Activated CD8-positive, alpha-beta T cell treated with anti-CD3 and anti-CD28 coated beads for 36 hours (primary cell): Measurements from ENCODE around the gene FBXL20. TPM values are rescaled to one million over a fixed set of nuclear protein-coding genes. Genes with fewer than 3 reads are reported as not detected.

Experiments
- ATAC-seq: fragments of 200-7000 bp; cut with Tn5 transposase; one replicate; pipeline ENCODE4 v1.10.0; 2021; ENCODE audit warnings: mild to moderate bottlenecking, moderate library complexity
- CTCF ChIA-PET: fragments of 350-600 bp; sonication (Branson Sonifier 250); formaldehyde crosslinking; loops from one replicate; lab custom pipeline; 2021; ENCODE audit warnings: antibody characterized with exemption; lab: Charles Lee
- POLR2A ChIA-PET: fragments of 350-600 bp; sonication (Branson Sonifier 250); formaldehyde crosslinking; loops from one replicate; lab custom pipeline; 2021; ENCODE audit warnings: antibody characterized with exemption; lab: Charles Lee
- DNase-seq: peaks from one replicate; pipeline ENCODE4 v3.0.0-alpha.2; 2020
- H3K27ac Mint-ChIP-seq: one replicate; pipeline ENCODE4 v1.8.0; 2021; ENCODE audit warnings: mild to moderate bottlenecking, mixed read lengths
- H3K27me3 Mint-ChIP-seq: one replicate; pipeline ENCODE4 v1.8.0; 2021; ENCODE audit warnings: mixed read lengths
- H3K36me3 Mint-ChIP-seq: one replicate; pipeline ENCODE4 v1.8.0; 2021; ENCODE audit warnings: low read depth, mixed read lengths
- H3K4me1 Mint-ChIP-seq: one replicate; pipeline ENCODE4 v1.8.0; 2021; ENCODE audit warnings: low read depth, mixed read lengths
- H3K4me3 Mint-ChIP-seq: one replicate; pipeline ENCODE4 v1.8.0; 2021; ENCODE audit warnings: mild to moderate bottlenecking, moderate library complexity, mixed read lengths
- H3K9me3 Mint-ChIP-seq: one replicate; pipeline ENCODE4 v1.8.0; 2021; ENCODE audit warnings: mixed read lengths
- CTCF ChIP-seq: fragments of 200-600 bp; IDR thresholded peaks from one replicate; pipeline ENCODE4 v1.8.0; 2022; ENCODE audit warnings: antibody characterized with exemption, mild to moderate bottlenecking
- intact Hi-C: fragments of 100-400 bp; cut with micrococcal nuclease; formaldehyde crosslinking; loops from one replicate; pipeline ENCODE4 v1.10.0; 2022
- total RNA-seq, 2 experiments: library from RNA; stranded (reverse); gene quantifications; one replicate each; pipeline ENCODE4 v1.2.3, GENCODE V29; 2021

Gene FBXL20
- total RNA-seq, 2 experiments from 2014 or later: 17.7 to 19.1 TPM

DNA sequence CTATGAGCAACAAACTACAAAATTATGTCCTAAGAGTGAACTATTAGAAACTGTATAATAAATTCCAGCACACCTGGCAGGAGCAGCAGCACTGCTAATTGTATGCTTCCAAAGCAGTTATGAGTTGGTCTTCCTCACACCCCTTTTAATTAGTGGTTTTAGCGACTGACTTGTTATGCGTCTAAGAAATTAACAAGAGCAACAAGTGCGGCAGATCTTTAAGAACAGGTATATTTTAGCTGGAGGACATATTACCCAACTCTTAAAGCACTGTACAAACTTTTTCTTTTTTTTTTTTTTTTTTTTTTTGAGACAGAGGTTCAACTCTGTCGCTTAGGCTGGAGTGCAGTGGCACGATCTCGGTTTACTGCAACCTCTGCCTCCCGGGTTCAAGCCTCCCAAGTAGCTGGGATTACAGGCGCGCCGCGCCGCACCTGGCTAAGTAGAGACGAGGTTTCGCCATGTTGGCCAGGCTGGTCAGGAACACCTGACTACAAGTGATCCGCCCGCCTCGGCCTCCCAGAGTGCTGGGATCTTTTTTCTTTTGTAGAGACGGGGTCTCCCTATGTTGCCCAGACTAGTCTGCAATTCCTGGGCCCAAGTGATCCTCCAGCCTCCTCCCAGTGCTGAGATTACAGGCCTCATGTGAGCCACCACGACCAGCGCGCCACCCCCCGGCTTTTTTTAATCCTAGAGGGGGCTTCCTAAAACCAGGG is 1.6 kb upstream of the FBXL20 start:
- intact Hi-C loops: loop anchor here (10.0 kb wide), 1 partner anchor 198 kb away; the partner anchor contains the start of gene RPL19
- peaks cover 56% of the 10 kb centered on the region for H3K4me1 Mint-ChIP-seq
- peaks cover 15% of the 10 kb centered on the region for H3K36me3 Mint-ChIP-seq
- peak overlapping the region; percentile 99 for H3K4me3 Mint-ChIP-seq
- POLR2A ChIA-PET: interaction anchor here (0.6 to 4.0 kb wide), 3 partner anchors 48 to 168 kb away, joined by 3 to 25 read pairs (median 9); partner anchors contain the start of genes CDK12 and MED1
- CTCF ChIA-PET: interaction anchor here (0.9 kb wide), 1 partner anchor 196 kb away, joined by 3 read pairs; no protein-coding TSS in a partner anchor
- no peak for ATAC-seq
- H3K27me3 Mint-ChIP-seq: no peaks in the 10 kb centered on the region
- no peaks in the 10 kb centered on the region for H3K9me3 Mint-ChIP-seq
- DNase-seq: no peak
- no peak for TF ChIP-seq CTCF
- H3K27ac Mint-ChIP-seq: peak overlapping the region; percentile 76

DNA sequence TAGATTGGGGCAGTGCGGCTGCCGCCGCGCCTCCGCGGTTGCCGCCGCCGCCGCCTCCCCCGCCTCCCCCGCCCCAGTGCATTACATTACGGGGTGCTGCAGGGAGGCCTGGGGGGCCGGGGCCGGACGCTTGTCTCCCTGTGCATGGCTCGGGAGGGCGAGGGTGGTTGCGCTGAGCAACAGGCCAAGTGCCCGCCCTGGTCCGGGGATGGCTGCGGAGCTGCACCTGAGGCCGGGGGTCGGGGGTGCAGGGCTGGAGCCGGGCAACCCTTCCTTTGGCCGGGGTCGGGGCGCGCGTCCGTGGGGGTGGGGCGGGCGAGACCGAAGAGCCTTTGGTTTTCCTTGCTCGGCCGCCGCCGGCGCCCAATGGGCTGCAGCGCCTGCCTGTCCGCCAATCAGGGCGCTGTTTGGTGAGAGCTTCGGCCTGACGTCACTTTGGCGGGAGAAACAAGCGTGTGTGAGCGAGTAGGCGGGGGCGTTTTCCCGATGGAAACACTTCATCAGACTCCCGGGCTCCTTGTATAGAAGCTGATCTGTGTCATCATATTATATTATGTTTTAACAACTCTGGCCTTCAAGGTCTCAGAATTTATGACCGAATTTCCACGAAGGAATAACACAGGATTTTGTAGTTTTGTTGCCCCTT is 941 bp upstream of the FBXL20 start:
- H3K4me1 Mint-ChIP-seq: peaks cover 56% of the 10 kb centered on the region
- no peak for TF ChIP-seq CTCF
- H3K9me3 Mint-ChIP-seq: no peaks in the 10 kb centered on the region
- peak overlapping the region; percentile 98 for H3K27ac Mint-ChIP-seq
- peak; percentile 94 for DNase-seq
- ChIA-PET CTCF (interaction anchor here (0.6 to 0.9 kb wide), 2 partner anchors 153 to 195 kb away, joined by 3 to 5 read pairs; no protein-coding TSS in a partner anchor), POLR2A (interaction anchor here (2.2 to 4.0 kb wide), 2 partner anchors 48 to 60 kb away, joined by 9 to 25 read pairs; partner anchors contain the start of genes CDK12 and MED1)
- peak; percentile 62 for ATAC-seq
- no peaks in the 10 kb centered on the region for H3K27me3 Mint-ChIP-seq
- H3K4me3 Mint-ChIP-seq: peak overlapping the region; percentile 99
- intact Hi-C loops: loop anchor here (10.0 kb wide), 1 partner anchor 198 kb away; the partner anchor contains the start of gene RPL19
- H3K36me3 Mint-ChIP-seq: peaks cover 10% of the 10 kb centered on the region

GRCh38 chr17:39400547-39401411 is 647 bp downstream of the FBXL20 start:
- ChIA-PET CTCF (interaction anchor here (1.0 to 1.5 kb wide), 4 partner anchors 9 to 291 kb away, joined by 3 read pairs; no protein-coding TSS in a partner anchor), POLR2A (interaction anchor here (0.6 to 4.0 kb wide), 10 partner anchors 9 to 299 kb away, joined by 3 to 25 read pairs (median 4); partner anchors contain the start of genes CDK12 and MED1)
- DNase-seq (peak; percentile 35), ATAC-seq (peak; percentile 3)
- Mint-ChIP-seq H3K9me3 (no peaks in the 10 kb centered on the region), H3K4me3 (peak overlapping the region; percentile 99), H3K27me3 (no peaks in the 10 kb centered on the region), H3K36me3 (peaks cover 9% of the 10 kb centered on the region), H3K4me1 (peaks cover 51% of the 10 kb centered on the region), H3K27ac (peak overlapping the region; percentile 98)
- intact Hi-C loops: loop anchor here (10.0 kb wide), 1 partner anchor 196 kb away; the partner anchor contains the start of gene RPL19
- TF ChIP-seq CTCF: no peak

- no peaks in the 10 kb centered on the region for H3K27me3 Mint-ChIP-seq
- CTCF ChIA-PET: interaction anchor here (1.0 to 1.5 kb wide), 2 partner anchors 8 to 155 kb away, joined by 3 to 4 read pairs; no protein-coding TSS in a partner anchor
- TF ChIP-seq CTCF: no peak
- intact Hi-C loops: loop anchor here (10.0 kb wide), 1 partner anchor 195 kb away; the partner anchor contains the start of gene RPL19
- H3K36me3 Mint-ChIP-seq: peaks cover 6% of the 10 kb centered on the region
- peak overlapping the region; percentile 99 for H3K4me3 Mint-ChIP-seq
- H3K27ac Mint-ChIP-seq: no peak overlapping the region
- no peak for DNase-seq
- POLR2A ChIA-PET: interaction anchor here (0.7 to 2.1 kb wide), 4 partner anchors 16 to 211 kb away, joined by 4 to 8 read pairs (median 5); partner anchors contain the start of genes CDK12 and MED1
- ATAC-seq: no peak
- peaks cover 45% of the 10 kb centered on the region for H3K4me1 Mint-ChIP-seq
- no peaks in the 10 kb centered on the region for H3K9me3 Mint-ChIP-seq
Measured at GRCh38 chr17:39399791-39400190, 1.6 kb downstream of the FBXL20 start.
